Tibial artery (tissue), 4 donors: ENCODE results near the gene PRR5L.

Source experiments
- DNase-seq, 2 donors: peaks; one replicate each; pipeline ENCODE4 v3.0.0-alpha.2; 2019
- H3K27ac ChIP-seq, 2 donors: fragments of 200-600 bp; sonication (generic) in 1 of 2; 1 replicate in 1 of 2; 2 replicates in 1 of 2; pipeline ENCODE4 v1.5.1; 2018 to 2019; ENCODE audit warnings: mild to moderate bottlenecking in 1 of 2
- H3K27me3 ChIP-seq, 2 donors: fragments of 200-600 bp; sonication (generic) in 1 of 2; one replicate each; pipeline versions ENCODE4 v1.5.1 to v1.6.0; 2016 to 2019
- H3K36me3 ChIP-seq, 3 donors: fragments of 200-600 bp; sonication (generic) in 2 of 3; one replicate each; pipeline ENCODE4 v1.5.1; 2016 to 2019; ENCODE audit warnings: mild to moderate bottlenecking in 2 of 3
- H3K4me1 ChIP-seq, 4 donors: fragments of 200-600 bp; sonication (generic) in 2 of 4; 1 replicate in 3 of 4; 2 replicates in 1 of 4; pipeline ENCODE4 v1.5.1; 2016 to 2019
- H3K4me3 ChIP-seq, 2 donors: fragments of 200-600 bp; sonication (generic) in 1 of 2; 1 replicate in 1 of 2; 2 replicates in 1 of 2; pipeline ENCODE4 v1.5.1; 2018 to 2019; ENCODE audit warnings: mild to moderate bottlenecking in 2 of 2
- H3K9me3 ChIP-seq, 3 donors: fragments of 200-600 bp; sonication (generic) in 1 of 3; one replicate each; pipeline ENCODE4 v1.5.1; 2016 to 2019
- CTCF ChIP-seq, 2 experiments: fragments of 200-600 bp in 1 of 2; fragments of 450-650 bp in 1 of 2; IDR thresholded peaks; one replicate each; pipeline ENCODE4 v1.5.1; 2017 to 2019; ENCODE audit warnings: antibody characterized with exemption in 2 of 2, mild to moderate bottlenecking in 1 of 2, moderate library complexity in 1 of 2
- intact Hi-C: fragments of 100-400 bp; cut with DNase I; formaldehyde crosslinking; loops from one replicate; pipeline ENCODE4 v1.15.0; 2023; ENCODE audit warnings: low total_unique reads

The PRR5L gene

GRCh38 chr11:36443661-36444060 lies 147.6 kb downstream of the PRR5L start:
- no peak overlapping the region for H3K4me3 ChIP-seq
- DNase-seq = no peak
- intact Hi-C loops = no loop called here

GRCh38 chr11:36446135-36446534 lies 150.0 kb downstream of the PRR5L start:
- Histone ChIP-seq H3K27ac (no peak overlapping the region), H3K4me1 (peaks cover 0 to 33% (median 16%) of the 10 kb centered on the region in 4 donors), H3K36me3 (no peaks in the 10 kb centered on the region), H3K4me3 (no peak overlapping the region), H3K9me3 (no peaks in the 10 kb centered on the region), H3K27me3 (no peaks in the 10 kb centered on the region)
- DNase-seq = no peak
- TF ChIP-seq CTCF (IDR thresholded peaks at IDR 0.05) = no peak
- intact Hi-C loops = no loop called here

More at GRCh38 chr11:36443661-36444060, 147.6 kb downstream of the PRR5L start:
- no peaks in the 10 kb centered on the region for H3K36me3 ChIP-seq
- no peak overlapping the region for H3K27ac ChIP-seq
- no peaks in the 10 kb centered on the region for H3K9me3 ChIP-seq
- no peaks in the 10 kb centered on the region for H3K27me3 ChIP-seq
- H3K4me1 ChIP-seq = peaks cover 0 to 8% (median 0%) of the 10 kb centered on the region in 4 donors
- no peak for TF ChIP-seq CTCF (IDR thresholded peaks at IDR 0.05)

GRCh38 chr11:36447514-36447913 lies 151.4 kb downstream of the PRR5L start:
- Histone ChIP-seq H3K36me3 (no peaks in the 10 kb centered on the region), H3K9me3 (no peaks in the 10 kb centered on the region), H3K4me3 (no peak overlapping the region), H3K27me3 (no peaks in the 10 kb centered on the region), H3K27ac (no peak overlapping the region), H3K4me1 (peaks cover 0 to 46% (median 27%) of the 10 kb centered on the region in 4 donors)
- intact Hi-C loops = no loop called here
- TF ChIP-seq CTCF (IDR thresholded peaks at IDR 0.05) = no peak
- no peak for DNase-seq

- no peak for TF ChIP-seq CTCF (IDR thresholded peaks at IDR 0.05)
- Histone ChIP-seq H3K36me3 (no peaks in the 10 kb centered on the region), H3K9me3 (no peaks in the 10 kb centered on the region), H3K27ac (no peak overlapping the region), H3K4me3 (no peak overlapping the region), H3K27me3 (no peaks in the 10 kb centered on the region), H3K4me1 (peaks cover 0 to 51% (median 31%) of the 10 kb centered on the region in 4 donors)
- no peak for DNase-seq
- intact Hi-C loops = no loop called here
Observed at GRCh38 chr11:36447947-36448346, 151.9 kb downstream of the PRR5L start.

GRCh38 chr11:36449561-36450096 lies 153.5 kb downstream of the PRR5L start:
- DNase-seq = no peak
- Histone ChIP-seq H3K27me3 (no peaks in the 10 kb centered on the region), H3K27ac (no peak overlapping the region), H3K9me3 (no peaks in the 10 kb centered on the region), H3K4me3 (peak overlapping the region in 1 of 2 donors; percentile 4), H3K36me3 (no peaks in the 10 kb centered on the region), H3K4me1 (peaks cover 0 to 68% (median 47%) of the 10 kb centered on the region in 4 donors)
- TF ChIP-seq CTCF (IDR thresholded peaks at IDR 0.05) = no peak
- intact Hi-C loops = no loop called here
